Mucosa of descending colon (tissue), 3 donors: Measurements from ENCODE around the gene UBE2S. TPM values are rescaled to one million over a fixed set of nuclear protein-coding genes. Genes with fewer than 3 reads are reported as not detected.
A peak's percentile ranks its signal among the peaks of the same experiment; 100 is the strongest.
"Not testable (repeated sequence)": the region's sequence is repeated elsewhere in the genome, so short reads cannot be mapped to it uniquely, and the experiment has no call there.

Experiments used
- ATAC-seq: fragments of 200-7000 bp; cut with Tn5 transposase; one replicate; pipeline ENCODE4 v1.9.1; 2020; ENCODE audit warnings: mild to moderate bottlenecking, moderate library complexity
- DNase-seq, 3 donors: peaks; one replicate each; pipeline ENCODE4 v3.0.0-alpha.2; 2020
- H3K36me3 ChIP-seq: fragments of 200-600 bp; one replicate; pipeline ENCODE4 v1.8.0; 2021; ENCODE audit warnings: low read depth, mild to moderate bottlenecking
- H3K4me1 ChIP-seq: fragments of 200-600 bp; one replicate; pipeline ENCODE4 v1.8.0; 2021; ENCODE audit warnings: low read depth, mild to moderate bottlenecking
- H3K4me3 ChIP-seq: fragments of 200-600 bp; one replicate; pipeline ENCODE4 v1.8.0; 2021; ENCODE audit warnings: mild to moderate bottlenecking
- H3K9me3 ChIP-seq: fragments of 200-600 bp; one replicate; pipeline ENCODE4 v1.8.0; 2021; ENCODE audit warnings: mild to moderate bottlenecking
- CTCF ChIP-seq: fragments of 200-600 bp; IDR thresholded peaks from one replicate; pipeline ENCODE4 v1.8.0; 2022; ENCODE audit warnings: antibody characterized with exemption, mild to moderate bottlenecking
- intact Hi-C, 2 donors: fragments of 100-400 bp; cut with DNase I in 1 of 2; cut with micrococcal nuclease in 1 of 2; formaldehyde crosslinking; loops; one replicate each; pipeline versions ENCODE4 v1.11.0 to v1.11.1; 2022; cut with DNase I, micrococcal nuclease
- long read RNA-seq, 2 donors: library from polyadenylated mRNA; unstranded; transcript quantifications; one replicate each; pipeline ENCODE4 v2.0.0, GENCODE V29; 2019 to 2021
- total RNA-seq, 3 donors: library from RNA; stranded (reverse); fragmentation: NEBNext Ultra II Directional in 2 of 3; extraction: Animal tissue kit (Norgen Biotek cat#: 25700) in 2 of 3; gene quantifications; one replicate each; pipeline versions ENCODE4 v1.2.1 to v1.2.4, GENCODE V29; 2021 to 2023
- donor health status: DM: no; HTN: no; CAD: no; lungs with moderate emphysema.
- donor health status: DM: no; HTN: no; CAD: no.
- donor health status: DM: no; HTN: yes; CAD: no.

The UBE2S gene
- total RNA-seq: 10 to 100 TPM; 14.0 to 41.6 (median 23.0) TPM
- long read RNA-seq, donor 1, transcript UBE2S-201 (4 exons, 2,548 nt): major isoform, 63 of 64 reads
- long read RNA-seq, donor 1, partial matches to known transcripts: 0 of 64 reads
- long read RNA-seq, donor 1, other reads (novel, unspliced or antisense): 1 of 64 reads
- long read RNA-seq, donor 2, partial matches to known transcripts: 0 of 1 reads
- long read RNA-seq, donor 2, other reads (novel, unspliced or antisense): 0 of 1 reads

DNA sequence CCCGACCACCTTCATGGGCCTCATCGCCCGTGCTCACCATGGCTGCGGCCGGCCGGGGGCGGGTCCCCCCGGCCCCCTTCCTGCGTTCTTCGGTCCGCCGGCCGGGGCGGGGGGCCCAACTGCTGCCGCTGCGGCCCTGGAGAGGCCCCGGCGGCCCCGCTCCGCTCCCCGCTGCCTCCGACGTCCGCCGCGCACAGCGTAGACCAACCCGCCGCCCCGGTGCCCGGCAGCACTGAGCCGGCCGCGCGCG is at the start of gene UBE2S:
UBE2S (minus strand) TSS at position 239 of the 250 bp plus-strand sequence; CDS start at position 40, 199 bp downstream.
- H3K9me3 ChIP-seq, H3K36me3 ChIP-seq, intact Hi-C loops, DNase-seq, ATAC-seq: not testable (repeated sequence)
- Histone ChIP-seq H3K4me1 (peaks cover 12% of the 10 kb centered on the region), H3K4me3 (peak within 1 kb of the TSS; percentile 84)

GRCh38 chr19:55456347-55456746 is 48.8 kb upstream of the UBE2S start:
- Histone ChIP-seq H3K4me3 (no peak overlapping the region), H3K9me3 (no peaks in the 10 kb centered on the region), H3K36me3 (no peaks in the 10 kb centered on the region), H3K4me1 (peaks cover 18% of the 10 kb centered on the region)
- no peak for ATAC-seq
- TF ChIP-seq CTCF: no peak
- DNase-seq: no peak
- intact Hi-C loops: no loop called here

DNA sequence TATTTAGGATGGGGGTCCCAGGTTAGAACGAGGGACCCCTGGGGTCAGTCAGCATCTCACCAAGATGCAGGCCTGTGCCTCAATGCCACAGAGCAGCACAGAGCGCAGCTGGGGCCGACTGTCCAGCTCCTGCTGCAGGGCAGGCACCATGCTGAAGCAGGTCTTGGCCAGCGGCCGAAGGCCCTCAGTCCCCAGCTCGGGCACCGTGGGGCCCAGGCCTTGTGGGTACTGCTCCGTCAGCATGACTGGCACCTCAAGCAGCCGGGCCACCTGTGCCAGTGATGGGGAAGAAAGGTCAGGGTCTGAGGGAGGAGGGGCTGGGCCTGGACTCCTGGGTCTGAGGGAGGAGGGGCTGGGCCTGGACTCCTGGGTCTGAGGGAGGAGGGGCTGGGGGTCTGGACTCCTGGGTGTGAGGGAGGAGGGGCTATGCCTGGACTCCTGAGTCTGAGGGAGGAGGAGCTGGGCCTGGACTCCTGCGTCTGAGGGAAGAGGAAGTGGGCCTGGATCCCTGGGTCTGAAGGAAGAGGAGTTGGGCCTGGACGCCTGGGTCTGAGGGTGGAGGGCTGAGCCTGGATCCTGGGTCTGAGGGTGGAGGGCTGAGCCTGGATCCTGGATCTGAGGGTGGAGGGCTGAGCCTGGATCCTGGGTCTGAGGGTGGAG is 48.1 kb upstream of the UBE2S start:
- intact Hi-C loops: no loop called here
- ATAC-seq (no peak), DNase-seq (no peak)
- Histone ChIP-seq H3K4me1 (peaks cover 19% of the 10 kb centered on the region), H3K4me3 (no peak overlapping the region), H3K9me3 (no peaks in the 10 kb centered on the region), H3K36me3 (no peaks in the 10 kb centered on the region)
- TF ChIP-seq CTCF: no peak

DNA sequence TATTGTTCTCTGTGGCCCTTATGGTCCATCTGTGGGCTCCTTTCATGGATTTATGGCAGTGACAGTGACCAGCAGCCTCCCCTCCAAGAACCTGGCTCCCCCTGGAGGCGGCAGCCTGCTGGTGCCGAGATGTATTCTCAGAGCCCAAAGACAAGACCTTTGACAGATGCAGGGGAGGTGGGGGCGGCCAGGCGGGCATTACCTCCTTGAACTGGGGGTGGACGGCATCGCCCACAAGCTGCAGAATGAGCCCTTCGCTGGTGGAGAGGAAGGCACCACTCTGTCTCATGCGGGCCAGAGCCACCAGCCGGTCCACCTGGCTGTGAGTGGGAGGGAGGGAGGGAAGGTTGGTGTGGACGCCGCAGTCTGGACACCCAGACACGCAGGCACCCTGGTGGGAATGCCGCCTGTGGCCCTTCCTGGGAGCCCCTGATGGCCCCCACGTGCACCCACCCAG is 47.2 kb upstream of the UBE2S start:
- ATAC-seq (peak; percentile 47), DNase-seq (peak in 2 of 3 donors; percentile 46 to 56)
- H3K36me3 ChIP-seq: no peaks in the 10 kb centered on the region
- TF ChIP-seq CTCF: peak; percentile 20
- intact Hi-C loops: no loop called here
- H3K9me3 ChIP-seq: no peaks in the 10 kb centered on the region
- peaks cover 12% of the 10 kb centered on the region for H3K4me1 ChIP-seq
- H3K4me3 ChIP-seq: no peak overlapping the region

GRCh38 chr19:55453511-55454260 is 46.1 kb upstream of the UBE2S start:
- DNase-seq (no peak), ATAC-seq (no peak)
- Histone ChIP-seq H3K4me3 (no peak overlapping the region), H3K4me1 (peaks cover 9% of the 10 kb centered on the region), H3K9me3 (no peaks in the 10 kb centered on the region), H3K36me3 (no peaks in the 10 kb centered on the region)
- intact Hi-C loops: no loop called here
- TF ChIP-seq CTCF: no peak

DNA sequence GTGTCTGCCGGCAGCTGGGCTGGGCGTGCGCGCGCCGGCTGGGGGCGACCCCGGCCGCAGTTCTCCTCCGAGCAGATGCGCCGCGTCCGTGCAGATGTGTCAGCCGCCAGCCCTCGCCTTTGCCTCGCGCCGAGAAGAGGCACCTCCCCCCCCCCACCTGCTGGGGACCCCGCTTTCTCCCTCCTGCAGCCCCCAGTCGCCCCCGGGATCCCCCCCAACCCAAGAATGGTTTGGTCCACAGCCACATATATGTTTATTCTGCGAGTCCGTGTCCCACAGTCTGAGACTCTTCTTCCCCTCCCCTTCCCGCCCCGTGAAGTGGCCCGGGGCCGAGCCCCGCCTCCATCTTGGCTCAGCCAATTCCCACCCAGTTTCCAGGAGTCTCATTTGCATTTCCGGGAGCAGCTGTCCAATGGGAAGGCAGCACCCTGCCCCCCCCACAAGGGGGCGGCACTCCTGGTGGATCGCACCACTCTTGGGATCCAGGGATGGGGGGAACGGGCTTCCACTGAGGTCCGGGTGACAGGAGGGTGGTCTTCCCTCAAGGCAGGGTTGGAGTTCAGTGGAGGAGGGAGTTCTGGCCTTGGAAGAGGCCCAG is 45.3 kb upstream of the UBE2S start:
- intact Hi-C loops: no loop called here
- ATAC-seq: peak; percentile 74
- Histone ChIP-seq H3K9me3 (no peaks in the 10 kb centered on the region), H3K4me3 (no peak overlapping the region), H3K36me3 (no peaks in the 10 kb centered on the region), H3K4me1 (peaks cover 9% of the 10 kb centered on the region)
- DNase-seq: peak in 2 of 3 donors; percentile 56 to 71
- TF ChIP-seq CTCF: no peak
